Measurements from ENCODE around the gene EYS. TPM values are rescaled to one million over a fixed set of nuclear protein-coding genes. Genes with fewer than 3 reads are reported as not detected.

EYS gene
- total and polyA plus RNA-seq, 4 donors, result 0.08 to 0.63 (median 0.36) TPM

DNA sequence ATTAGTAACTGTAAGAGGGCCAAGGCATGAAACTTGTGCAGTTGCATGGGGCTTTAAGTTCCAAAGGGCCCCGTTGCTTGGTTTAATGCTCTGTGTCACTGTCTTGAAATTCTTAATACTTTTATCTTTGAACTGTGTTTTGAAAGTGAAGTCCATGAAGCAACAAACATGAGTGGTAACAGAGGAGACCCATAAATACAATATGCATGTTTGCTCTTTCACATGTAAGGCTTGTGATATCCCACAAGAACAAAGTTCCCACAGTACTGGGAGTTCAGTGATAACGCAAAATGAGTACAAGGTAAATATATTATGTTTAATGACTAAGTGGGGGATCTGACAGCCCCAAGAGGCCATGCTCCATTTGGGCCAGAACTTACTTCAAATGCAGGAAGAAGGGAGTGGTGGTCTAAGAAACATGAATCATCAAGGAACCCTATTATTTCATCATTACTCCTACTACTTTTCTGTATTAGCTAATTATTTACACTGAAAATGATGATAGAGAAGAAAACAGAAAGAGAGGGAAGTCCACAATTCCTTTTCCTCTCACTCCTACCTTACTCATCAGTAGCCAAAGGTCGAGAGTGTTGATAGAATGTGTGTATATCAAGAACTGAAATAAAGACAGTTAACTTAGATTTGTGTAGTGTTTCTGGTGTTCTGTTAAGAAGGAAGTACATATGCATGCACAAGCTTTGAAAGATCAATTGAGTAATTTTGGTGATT, 1914.1 kb downstream of the EYS start:
- H3K9me3 ChIP-seq (ENCODE audit: control insufficient read depth in 4 of 4, low read length in 3 of 4), result no peaks in the 10 kb centered on the region
- no peak overlapping the region for H3K4me3 ChIP-seq (ENCODE audit: low read depth in 1 of 3, low read length in 3 of 3)
- H3K27me3 ChIP-seq (ENCODE audit: control insufficient read depth in 4 of 4, insufficient read depth in 4 of 4, low read length in 3 of 4), result no peaks in the 10 kb centered on the region
- H3K9ac ChIP-seq (ENCODE audit: low read depth in 1 of 2, low read length in 2 of 2), result no peak overlapping the region
- no peak overlapping the region for H3K27ac ChIP-seq (ENCODE audit: low read depth in 1 of 2, low read length in 2 of 2)
- no peaks in the 10 kb centered on the region for H3K4me1 ChIP-seq (ENCODE audit: control insufficient read depth in 4 of 4, insufficient read depth in 4 of 4, low read length in 3 of 4)
- WGBS, result 84% methylated on average over 3 of the region's 3 CpGs
- H3K36me3 ChIP-seq (ENCODE audit: control insufficient read depth in 4 of 4, insufficient read depth in 3 of 4, low read depth in 1 of 4, low read length in 3 of 4), result no peaks in the 10 kb centered on the region
- no peak for TF ChIP-seq SP1 (IDR thresholded peaks at IDR 0.05)
- TF ChIP-seq, protein P1, sequence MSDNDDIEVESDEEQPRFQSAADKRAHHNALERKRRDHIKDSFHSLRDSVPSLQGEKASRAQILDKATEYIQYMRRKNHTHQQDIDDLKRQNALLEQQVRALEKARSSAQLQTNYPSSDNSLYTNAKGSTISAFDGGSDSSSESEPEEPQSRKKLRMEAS (IDR thresholded peaks at IDR 0.05), result no peak
- no peak for TF ChIP-seq TAF1 (conservative IDR thresholded peaks at IDR 0.05)
- no peak for TF ChIP-seq HNF4G (IDR thresholded peaks at IDR 0.05)
- TF ChIP-seq GABPA (IDR thresholded peaks at IDR 0.05 in 1 of 2, conservative IDR thresholded peaks at IDR 0.05 in 1 of 2), result no peak
- no peak for TF ChIP-seq FOXA2 (IDR thresholded peaks at IDR 0.05)
- no peak for TF ChIP-seq NR2F2 (IDR thresholded peaks at IDR 0.05)
- DNase-seq (ENCODE audit: low spot score), result no peak

DNA sequence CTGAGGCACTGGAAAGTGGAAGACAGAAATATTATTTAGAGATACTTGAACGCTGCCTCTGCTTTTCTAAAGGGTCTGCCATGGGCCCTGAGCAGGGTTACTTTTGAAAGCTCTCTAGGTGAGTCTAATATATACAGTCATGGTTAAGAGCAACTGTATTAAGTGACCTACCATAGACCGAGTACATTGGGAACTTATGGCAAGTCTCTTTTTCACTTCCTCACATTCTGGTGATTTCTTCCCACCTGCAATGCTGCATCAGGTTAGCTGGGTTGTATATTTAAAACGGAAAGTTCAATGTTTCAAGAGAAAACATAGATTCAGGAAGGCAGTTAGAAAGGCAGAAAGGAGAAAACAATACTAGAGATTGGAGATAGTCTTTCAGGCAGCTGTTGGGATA, 1916.7 kb downstream of the EYS start:
- Histone ChIP-seq H3K4me1 (ENCODE audit: control insufficient read depth in 4 of 4, insufficient read depth in 4 of 4, low read length in 3 of 4) (no peaks in the 10 kb centered on the region), H3K36me3 (ENCODE audit: control insufficient read depth in 4 of 4, insufficient read depth in 3 of 4, low read depth in 1 of 4, low read length in 3 of 4) (no peaks in the 10 kb centered on the region), H3K9me3 (ENCODE audit: control insufficient read depth in 4 of 4, low read length in 3 of 4) (peaks cover 0 to under 1% (median 0%) of the 10 kb centered on the region in 4 donors), H3K9ac (ENCODE audit: low read depth in 1 of 2, low read length in 2 of 2) (no peak overlapping the region), H3K4me3 (ENCODE audit: low read depth in 1 of 3, low read length in 3 of 3) (no peak overlapping the region), H3K27ac (ENCODE audit: low read depth in 1 of 2, low read length in 2 of 2) (no peak overlapping the region), H3K27me3 (ENCODE audit: control insufficient read depth in 4 of 4, insufficient read depth in 4 of 4, low read length in 3 of 4) (no peaks in the 10 kb centered on the region)
- WGBS, result 86% methylated on average over 3 of the region's 3 CpGs
- TF ChIP-seq GABPA (IDR thresholded peaks at IDR 0.05 in 1 of 2, conservative IDR thresholded peaks at IDR 0.05 in 1 of 2) (no peak), SP1 (IDR thresholded peaks at IDR 0.05) (no peak), FOXA1 (IDR thresholded peaks at IDR 0.05) (no peak), JUND (IDR thresholded peaks at IDR 0.05) (no peak), HNF4A (conservative IDR thresholded peaks at IDR 0.05) (no peak), FOXA2 (IDR thresholded peaks at IDR 0.05) (no peak), YY1 (IDR thresholded peaks at IDR 0.05) (no peak), EGR1 (IDR thresholded peaks at IDR 0.05; ENCODE audit: low read depth in 2 of 2) (no peak), NR2F2 (IDR thresholded peaks at IDR 0.05) (no peak), RAD21 (IDR thresholded peaks at IDR 0.05) (no peak), HNF4G (IDR thresholded peaks at IDR 0.05) (no peak), TAF1 (conservative IDR thresholded peaks at IDR 0.05) (no peak), RXRA (IDR thresholded peaks at IDR 0.05) (no peak)
- TF ChIP-seq, protein P1 (IDR thresholded peaks at IDR 0.05), result no peak
- TF ChIP-seq, protein P2, sequence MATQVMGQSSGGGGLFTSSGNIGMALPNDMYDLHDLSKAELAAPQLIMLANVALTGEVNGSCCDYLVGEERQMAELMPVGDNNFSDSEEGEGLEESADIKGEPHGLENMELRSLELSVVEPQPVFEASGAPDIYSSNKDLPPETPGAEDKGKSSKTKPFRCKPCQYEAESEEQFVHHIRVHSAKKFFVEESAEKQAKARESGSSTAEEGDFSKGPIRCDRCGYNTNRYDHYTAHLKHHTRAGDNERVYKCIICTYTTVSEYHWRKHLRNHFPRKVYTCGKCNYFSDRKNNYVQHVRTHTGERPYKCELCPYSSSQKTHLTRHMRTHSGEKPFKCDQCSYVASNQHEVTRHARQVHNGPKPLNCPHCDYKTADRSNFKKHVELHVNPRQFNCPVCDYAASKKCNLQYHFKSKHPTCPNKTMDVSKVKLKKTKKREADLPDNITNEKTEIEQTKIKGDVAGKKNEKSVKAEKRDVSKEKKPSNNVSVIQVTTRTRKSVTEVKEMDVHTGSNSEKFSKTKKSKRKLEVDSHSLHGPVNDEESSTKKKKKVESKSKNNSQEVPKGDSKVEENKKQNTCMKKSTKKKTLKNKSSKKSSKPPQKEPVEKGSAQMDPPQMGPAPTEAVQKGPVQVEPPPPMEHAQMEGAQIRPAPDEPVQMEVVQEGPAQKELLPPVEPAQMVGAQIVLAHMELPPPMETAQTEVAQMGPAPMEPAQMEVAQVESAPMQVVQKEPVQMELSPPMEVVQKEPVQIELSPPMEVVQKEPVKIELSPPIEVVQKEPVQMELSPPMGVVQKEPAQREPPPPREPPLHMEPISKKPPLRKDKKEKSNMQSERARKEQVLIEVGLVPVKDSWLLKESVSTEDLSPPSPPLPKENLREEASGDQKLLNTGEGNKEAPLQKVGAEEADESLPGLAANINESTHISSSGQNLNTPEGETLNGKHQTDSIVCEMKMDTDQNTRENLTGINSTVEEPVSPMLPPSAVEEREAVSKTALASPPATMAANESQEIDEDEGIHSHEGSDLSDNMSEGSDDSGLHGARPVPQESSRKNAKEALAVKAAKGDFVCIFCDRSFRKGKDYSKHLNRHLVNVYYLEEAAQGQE (IDR thresholded peaks at IDR 0.05), result no peak
- TF ChIP-seq, protein P3, sequence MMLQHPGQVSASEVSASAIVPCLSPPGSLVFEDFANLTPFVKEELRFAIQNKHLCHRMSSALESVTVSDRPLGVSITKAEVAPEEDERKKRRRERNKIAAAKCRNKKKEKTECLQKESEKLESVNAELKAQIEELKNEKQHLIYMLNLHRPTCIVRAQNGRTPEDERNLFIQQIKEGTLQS (IDR thresholded peaks at IDR 0.05), result no peak
- TF ChIP-seq, protein P4, sequence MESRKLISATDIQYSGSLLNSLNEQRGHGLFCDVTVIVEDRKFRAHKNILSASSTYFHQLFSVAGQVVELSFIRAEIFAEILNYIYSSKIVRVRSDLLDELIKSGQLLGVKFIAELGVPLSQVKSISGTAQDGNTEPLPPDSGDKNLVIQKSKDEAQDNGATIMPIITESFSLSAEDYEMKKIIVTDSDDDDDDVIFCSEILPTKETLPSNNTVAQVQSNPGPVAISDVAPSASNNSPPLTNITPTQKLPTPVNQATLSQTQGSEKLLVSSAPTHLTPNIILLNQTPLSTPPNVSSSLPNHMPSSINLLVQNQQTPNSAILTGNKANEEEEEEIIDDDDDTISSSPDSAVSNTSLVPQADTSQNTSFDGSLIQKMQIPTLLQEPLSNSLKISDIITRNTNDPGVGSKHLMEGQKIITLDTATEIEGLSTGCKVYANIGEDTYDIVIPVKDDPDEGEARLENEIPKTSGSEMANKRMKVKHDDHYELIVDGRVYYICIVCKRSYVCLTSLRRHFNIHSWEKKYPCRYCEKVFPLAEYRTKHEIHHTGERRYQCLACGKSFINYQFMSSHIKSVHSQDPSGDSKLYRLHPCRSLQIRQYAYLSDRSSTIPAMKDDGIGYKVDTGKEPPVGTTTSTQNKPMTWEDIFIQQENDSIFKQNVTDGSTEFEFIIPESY (IDR thresholded peaks at IDR 0.05), result no peak
- TF ChIP-seq, protein P5, sequence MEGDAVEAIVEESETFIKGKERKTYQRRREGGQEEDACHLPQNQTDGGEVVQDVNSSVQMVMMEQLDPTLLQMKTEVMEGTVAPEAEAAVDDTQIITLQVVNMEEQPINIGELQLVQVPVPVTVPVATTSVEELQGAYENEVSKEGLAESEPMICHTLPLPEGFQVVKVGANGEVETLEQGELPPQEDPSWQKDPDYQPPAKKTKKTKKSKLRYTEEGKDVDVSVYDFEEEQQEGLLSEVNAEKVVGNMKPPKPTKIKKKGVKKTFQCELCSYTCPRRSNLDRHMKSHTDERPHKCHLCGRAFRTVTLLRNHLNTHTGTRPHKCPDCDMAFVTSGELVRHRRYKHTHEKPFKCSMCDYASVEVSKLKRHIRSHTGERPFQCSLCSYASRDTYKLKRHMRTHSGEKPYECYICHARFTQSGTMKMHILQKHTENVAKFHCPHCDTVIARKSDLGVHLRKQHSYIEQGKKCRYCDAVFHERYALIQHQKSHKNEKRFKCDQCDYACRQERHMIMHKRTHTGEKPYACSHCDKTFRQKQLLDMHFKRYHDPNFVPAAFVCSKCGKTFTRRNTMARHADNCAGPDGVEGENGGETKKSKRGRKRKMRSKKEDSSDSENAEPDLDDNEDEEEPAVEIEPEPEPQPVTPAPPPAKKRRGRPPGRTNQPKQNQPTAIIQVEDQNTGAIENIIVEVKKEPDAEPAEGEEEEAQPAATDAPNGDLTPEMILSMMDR (IDR thresholded peaks at IDR 0.05; ENCODE audit: low read depth, low read length, missing input control), result no peak
- DNase-seq (ENCODE audit: low spot score), result no peak
